Measurements from ENCODE around the gene HIVEP2.

Gene HIVEP2

GRCh38 chr6:142935553-142936517, 9.1 kb downstream of the HIVEP2 start:
- DNase-seq (no peak), ATAC-seq (peak; percentile 52)
- H3K27me3 Mint-ChIP-seq, result no peaks in the 10 kb centered on the region
- peaks cover 86% of the 10 kb centered on the region for H3K4me1 Mint-ChIP-seq
- H3K9me3 Mint-ChIP-seq, result no peaks in the 10 kb centered on the region
- H3K4me3 Mint-ChIP-seq, result peak overlapping the region; percentile 72 to 79
- peak overlapping the region; percentile 74 to 88 for H3K27ac Mint-ChIP-seq

GRCh38 chr6:142934599-142934998, 10.4 kb downstream of the HIVEP2 start:
- H3K4me3 Mint-ChIP-seq, result peak overlapping the region; percentile 36 to 79
- H3K4me1 Mint-ChIP-seq, result peaks cover 87% of the 10 kb centered on the region

GRCh38 chr6:142934106-142934505, 10.9 kb downstream of the HIVEP2 start:
- Mint-ChIP-seq H3K4me3 (peak overlapping the region; percentile 36 to 70), H3K4me1 (peaks cover 87% of the 10 kb centered on the region), H3K27me3 (no peaks in the 10 kb centered on the region), H3K9me3 (no peaks in the 10 kb centered on the region), H3K27ac (peak overlapping the region; percentile 21 to 54)
- no peak for ATAC-seq
- no peak for DNase-seq

More at GRCh38 chr6:142934599-142934998, 10.4 kb downstream of the HIVEP2 start:
- Mint-ChIP-seq H3K9me3 (no peaks in the 10 kb centered on the region), H3K27me3 (no peaks in the 10 kb centered on the region), H3K27ac (peak overlapping the region in 1 of 2 donors; percentile 70)
- DNase-seq (no peak), ATAC-seq (no peak)

GRCh38 chr6:142933701-142934100, 11.3 kb downstream of the HIVEP2 start:
- H3K4me3 Mint-ChIP-seq, result peak overlapping the region; percentile 70
- H3K4me1 Mint-ChIP-seq, result peaks cover 87% of the 10 kb centered on the region
- no peaks in the 10 kb centered on the region for H3K27me3 Mint-ChIP-seq
- no peaks in the 10 kb centered on the region for H3K9me3 Mint-ChIP-seq
- H3K27ac Mint-ChIP-seq, result peak overlapping the region in 1 of 2 donors; percentile 80
- DNase-seq, result no peak
- ATAC-seq, result no peak

- Mint-ChIP-seq H3K9me3 (no peaks in the 10 kb centered on the region), H3K27me3 (no peaks in the 10 kb centered on the region), H3K27ac (peak overlapping the region in 1 of 2 donors; percentile 55), H3K4me3 (peak overlapping the region; percentile 70), H3K4me1 (peaks cover 80% of the 10 kb centered on the region)
- no peak for DNase-seq
- ATAC-seq, result peak; percentile 28
Observed at GRCh38 chr6:142932889-142933288, 12.1 kb downstream of the HIVEP2 start.

GRCh38 chr6:142929751-142930358, 15.1 kb downstream of the HIVEP2 start:
- ATAC-seq, result no peak
- Mint-ChIP-seq H3K9me3 (no peaks in the 10 kb centered on the region), H3K27me3 (no peaks in the 10 kb centered on the region), H3K27ac (peak overlapping the region; percentile 10 to 70), H3K4me3 (peak overlapping the region; percentile 84 to 99), H3K4me1 (peaks cover 66% of the 10 kb centered on the region)
- no peak for DNase-seq

GRCh38 chr6:142927904-142928303, 17.1 kb downstream of the HIVEP2 start:
- ATAC-seq (peak; percentile 40), DNase-seq (no peak)
- H3K4me1 Mint-ChIP-seq, result peaks cover 53% of the 10 kb centered on the region
- H3K9me3 Mint-ChIP-seq, result no peaks in the 10 kb centered on the region
- peak overlapping the region; percentile 97 to 99 for H3K27ac Mint-ChIP-seq
- H3K4me3 Mint-ChIP-seq, result peak overlapping the region; percentile 84 to 99
- no peaks in the 10 kb centered on the region for H3K27me3 Mint-ChIP-seq

GRCh38 chr6:142927271-142927580, 17.8 kb downstream of the HIVEP2 start:
- peaks cover 47% of the 10 kb centered on the region for H3K4me1 Mint-ChIP-seq
- DNase-seq, result no peak
- H3K9me3 Mint-ChIP-seq, result no peaks in the 10 kb centered on the region
- peak overlapping the region; percentile 97 to 99 for H3K27ac Mint-ChIP-seq
- no peaks in the 10 kb centered on the region for H3K27me3 Mint-ChIP-seq
- H3K4me3 Mint-ChIP-seq, result peak overlapping the region; percentile 84 to 99
- ATAC-seq, result no peak

- peaks cover 47% of the 10 kb centered on the region for H3K4me1 Mint-ChIP-seq
- H3K9me3 Mint-ChIP-seq, result no peaks in the 10 kb centered on the region
- H3K27ac Mint-ChIP-seq, result peak overlapping the region; percentile 97 to 99
- ATAC-seq (peak; percentile 94), DNase-seq (peak; percentile 71 to 84)
- H3K4me3 Mint-ChIP-seq, result peak overlapping the region; percentile 84 to 99
- H3K27me3 Mint-ChIP-seq, result no peaks in the 10 kb centered on the region
Observed at GRCh38 chr6:142926494-142927270, 18.3 kb downstream of the HIVEP2 start.

GRCh38 chr6:142926177-142926493, 18.8 kb downstream of the HIVEP2 start:
- Mint-ChIP-seq H3K27ac (peak overlapping the region; percentile 96 to 98), H3K27me3 (no peaks in the 10 kb centered on the region), H3K4me3 (peak overlapping the region; percentile 84 to 99), H3K4me1 (peaks cover 42% of the 10 kb centered on the region), H3K9me3 (no peaks in the 10 kb centered on the region)
- DNase-seq (no peak), ATAC-seq (no peak)

- Mint-ChIP-seq H3K4me3 (peak overlapping the region; percentile 20 to 99), H3K27me3 (no peaks in the 10 kb centered on the region), H3K27ac (peak overlapping the region; percentile 96 to 98), H3K9me3 (no peaks in the 10 kb centered on the region), H3K4me1 (peaks cover 47% of the 10 kb centered on the region)
- ATAC-seq (no peak), DNase-seq (no peak)
Observed at GRCh38 chr6:142925575-142926110, 19.3 kb downstream of the HIVEP2 start.

GRCh38 chr6:142918339-142919042, 26.5 kb downstream of the HIVEP2 start:
- DNase-seq (no peak), ATAC-seq (no peak)
- Mint-ChIP-seq H3K27me3 (no peaks in the 10 kb centered on the region), H3K9me3 (no peaks in the 10 kb centered on the region), H3K4me1 (peaks cover 73% of the 10 kb centered on the region), H3K4me3 (peak overlapping the region; percentile 43 to 60), H3K27ac (peak overlapping the region in 1 of 2 donors; percentile 61)

GRCh38 chr6:142916881-142917280, 28.1 kb downstream of the HIVEP2 start:
- Mint-ChIP-seq H3K4me3 (no peak overlapping the region), H3K27ac (no peak overlapping the region), H3K27me3 (no peaks in the 10 kb centered on the region), H3K9me3 (peaks cover 0 to 4% of the 10 kb centered on the region in 2 donors), H3K4me1 (peaks cover 84% of the 10 kb centered on the region)
- ATAC-seq (no peak), DNase-seq (no peak)

GRCh38 chr6:142914937-142915697, 29.9 kb downstream of the HIVEP2 start:
- H3K27me3 Mint-ChIP-seq, result no peaks in the 10 kb centered on the region
- peak overlapping the region; percentile 49 to 77 for H3K27ac Mint-ChIP-seq
- ATAC-seq (no peak), DNase-seq (peak in 1 of 2 donors; percentile 17)
- H3K4me3 Mint-ChIP-seq, result peak overlapping the region; percentile 38 to 58
- H3K4me1 Mint-ChIP-seq, result peaks cover 88% of the 10 kb centered on the region
- peaks cover 0 to 4% of the 10 kb centered on the region in 2 donors for H3K9me3 Mint-ChIP-seq
